OCI-LY7 (cell line): ENCODE data around the gene MFGE8. TPM values are rescaled to one million over a fixed set of nuclear protein-coding genes. Genes with fewer than 3 reads are reported as not detected.

Source experiments
- BruUV-seq: library from RNA; stranded (reverse); fragments of 400-500 nt; replicated peaks from 2 replicates; lab custom pipeline; 2021; lab: Mats Ljungman, UMichigan
- CTCF ChIA-PET: fragments of 300-600 bp; sonication (Branson Sonifier 250); formaldehyde crosslinking; loops from one replicate; lab custom pipeline; 2022; ENCODE audit warnings: antibody characterized with exemption; ENCODE audit not compliant: unreplicated experiment; lab: Charles Lee
- POLR2A ChIA-PET: fragments of 300-600 bp; sonication (Branson Sonifier 250); formaldehyde crosslinking; loops from one replicate; lab custom pipeline; 2022; ENCODE audit warnings: antibody characterized with exemption; lab: Charles Lee
- DNase-seq: peaks from one replicate; pipeline ENCODE4 v3.0.0-alpha.2; 2015; ENCODE audit warnings: low spot score
- H2AFZ ChIP-seq: fragments of 200-600 bp; sonication (generic), shearing (Covaris generic); 2 replicates; pipeline ENCODE4 v1.6.1; 2014; ENCODE audit warnings: mild to moderate bottlenecking, antibody characterized with exemption, low read length, moderate library complexity
- H3K27ac ChIP-seq: fragments of 200-600 bp; sonication (generic); 2 replicates; pipeline ENCODE4 v1.5.1; 2014; ENCODE audit warnings: mixed run types, low read depth, mild to moderate bottlenecking, moderate library complexity, low read length, inconsistent platforms; ENCODE audit not compliant: poor library complexity, severe bottlenecking
- H3K36me3 ChIP-seq: fragments of 200-600 bp; sonication (generic); 2 replicates; pipeline ENCODE4 v1.6.1; 2014; ENCODE audit warnings: mild to moderate bottlenecking, antibody characterized with exemption, low read length, moderate library complexity, mixed read lengths; ENCODE audit not compliant: insufficient read depth
- H3K4me1 ChIP-seq: fragments of 200-600 bp; sonication (generic); 2 replicates; pipeline ENCODE4 v1.5.1; 2014; ENCODE audit warnings: mild to moderate bottlenecking, low read length; ENCODE audit not compliant: insufficient read depth, poor library complexity, severe bottlenecking
- H3K4me2 ChIP-seq: fragments of 200-600 bp; sonication (generic); 2 replicates; pipeline ENCODE4 v1.6.1; 2014; ENCODE audit warnings: mild to moderate bottlenecking, low read length
- H3K4me3 ChIP-seq: fragments of 200-600 bp; sonication (generic); 2 replicates; pipeline ENCODE4 v1.5.1; 2014; ENCODE audit warnings: mild to moderate bottlenecking, low read depth, low read length; ENCODE audit not compliant: poor library complexity, severe bottlenecking
- H3K79me2 ChIP-seq: fragments of 200-600 bp; sonication (generic); 2 replicates; pipeline ENCODE4 v1.6.1; 2016; ENCODE audit warnings: low read depth, mild to moderate bottlenecking, low read length, moderate library complexity, mixed read lengths; ENCODE audit not compliant: insufficient read depth
- H3K9me2 ChIP-seq: fragments of 200-600 bp; sonication (generic); 2 replicates; pipeline ENCODE4 v1.6.1; 2016; ENCODE audit warnings: mild to moderate bottlenecking, low read length, mixed read lengths; ENCODE audit not compliant: insufficient read depth
- H3K9me3 ChIP-seq: fragments of 200-600 bp; sonication (generic); 2 replicates; pipeline ENCODE4 v1.6.1; 2014; ENCODE audit warnings: mild to moderate bottlenecking, mixed run types, low read length, mixed read lengths
- H4K20me1 ChIP-seq: fragments of 200-600 bp; sonication (generic); 2 replicates; pipeline ENCODE4 v1.6.1; 2014; ENCODE audit warnings: mild to moderate bottlenecking, antibody characterized with exemption, low read length, moderate library complexity, mixed read lengths; ENCODE audit not compliant: insufficient read depth
- EZH2phosphoT487 ChIP-seq: fragments of 200-600 bp; sonication (generic); IDR thresholded peaks from 2 replicates; pipeline ENCODE4 v1.6.1; 2018; ENCODE audit warnings: low read depth, borderline replicate concordance, mild to moderate bottlenecking, mixed run types, antibody characterized with exemption, low read length, moderate library complexity, mixed read lengths
- intact Hi-C: fragments of 100-400 bp; cut with micrococcal nuclease; formaldehyde crosslinking; loops from one replicate; pipeline ENCODE4 v1.10.0; 2022; ENCODE audit not compliant: unreplicated experiment
- total RNA-seq, 2 experiments: library from RNA; depleted of rRNA in 1 of 2; stranded (reverse); fragments of >200 nt in 1 of 2; shearing (Covaris generic) in 1 of 2; gene quantifications; 2 replicates each; pipeline ENCODE4 v1.2.3, GENCODE V29; 2014 to 2022
- TF ChIP-seq, protein P1 (sequence below): fragments of 200-600 bp; sonication (generic); conservative IDR thresholded peaks from 2 replicates; pipeline ENCODE4 v1.5.1; 2014; ENCODE audit warnings: mild to moderate bottlenecking, antibody characterized with exemption, low read length, moderate library complexity, mixed read lengths

MFGE8 gene
- total RNA-seq, 2 experiments from 2014 or later: 11.8 to 70.4 TPM

DNA sequence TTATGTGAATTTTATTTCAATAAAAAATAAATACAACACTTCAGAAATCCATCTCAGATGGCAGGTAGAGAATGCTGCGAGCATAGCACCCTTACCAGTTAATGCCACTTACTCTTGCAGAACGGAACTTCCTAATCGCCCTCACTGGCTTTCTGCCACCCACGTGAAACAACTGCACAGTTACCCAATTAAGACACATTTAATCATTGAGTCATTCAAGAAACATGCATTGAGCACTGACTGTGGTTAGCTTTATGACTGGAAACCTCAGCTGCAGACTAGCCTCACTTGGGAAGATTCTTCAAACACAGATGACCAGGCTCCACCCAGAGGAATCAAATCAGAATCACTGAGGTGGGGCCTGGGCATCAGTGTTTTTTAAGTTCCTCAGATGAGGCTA is 5.6 kb upstream of the MFGE8 start:
- no peaks in the 10 kb centered on the region for H3K79me2 ChIP-seq
- no peaks in the 10 kb centered on the region for H4K20me1 ChIP-seq
- no peak overlapping the region for H3K4me2 ChIP-seq
- DNase-seq: no peak
- no peak overlapping the region for H3K4me3 ChIP-seq
- POLR2A ChIA-PET: no interaction called here
- no peaks in the 10 kb centered on the region for H3K36me3 ChIP-seq
- H3K27ac ChIP-seq: no peak overlapping the region
- no peak overlapping the region for H2AFZ ChIP-seq
- intact Hi-C loops: no loop called here
- CTCF ChIA-PET: no interaction called here
- no peak for TF ChIP-seq EZH2phosphoT487
- TF ChIP-seq, protein P1, sequence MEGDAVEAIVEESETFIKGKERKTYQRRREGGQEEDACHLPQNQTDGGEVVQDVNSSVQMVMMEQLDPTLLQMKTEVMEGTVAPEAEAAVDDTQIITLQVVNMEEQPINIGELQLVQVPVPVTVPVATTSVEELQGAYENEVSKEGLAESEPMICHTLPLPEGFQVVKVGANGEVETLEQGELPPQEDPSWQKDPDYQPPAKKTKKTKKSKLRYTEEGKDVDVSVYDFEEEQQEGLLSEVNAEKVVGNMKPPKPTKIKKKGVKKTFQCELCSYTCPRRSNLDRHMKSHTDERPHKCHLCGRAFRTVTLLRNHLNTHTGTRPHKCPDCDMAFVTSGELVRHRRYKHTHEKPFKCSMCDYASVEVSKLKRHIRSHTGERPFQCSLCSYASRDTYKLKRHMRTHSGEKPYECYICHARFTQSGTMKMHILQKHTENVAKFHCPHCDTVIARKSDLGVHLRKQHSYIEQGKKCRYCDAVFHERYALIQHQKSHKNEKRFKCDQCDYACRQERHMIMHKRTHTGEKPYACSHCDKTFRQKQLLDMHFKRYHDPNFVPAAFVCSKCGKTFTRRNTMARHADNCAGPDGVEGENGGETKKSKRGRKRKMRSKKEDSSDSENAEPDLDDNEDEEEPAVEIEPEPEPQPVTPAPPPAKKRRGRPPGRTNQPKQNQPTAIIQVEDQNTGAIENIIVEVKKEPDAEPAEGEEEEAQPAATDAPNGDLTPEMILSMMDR: no peak
- no peaks in the 10 kb centered on the region for H3K9me3 ChIP-seq
- no TSS peak for BruUV-seq
- no peaks in the 10 kb centered on the region for H3K9me2 ChIP-seq
- peaks cover 4% of the 10 kb centered on the region for H3K4me1 ChIP-seq

DNA sequence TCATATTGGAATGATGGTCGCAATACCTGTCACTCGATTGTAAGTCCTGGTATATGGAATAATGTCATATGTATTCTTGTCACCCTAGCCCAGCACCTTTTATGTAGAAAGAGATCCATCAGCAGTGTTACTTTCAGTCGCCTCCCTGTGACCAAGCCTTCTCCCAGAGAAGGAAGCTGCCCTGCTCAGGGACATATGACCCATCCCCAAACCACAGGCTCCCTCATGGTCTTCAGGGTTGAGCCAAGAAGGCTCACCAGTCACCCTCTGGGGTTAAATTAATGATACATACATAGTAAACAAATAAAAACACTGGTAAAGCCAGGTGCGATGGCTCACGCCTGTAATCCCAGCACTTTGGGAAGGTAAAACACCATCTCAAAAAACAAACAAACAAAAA is 4.6 kb upstream of the MFGE8 start:
- TF ChIP-seq EZH2phosphoT487: no peak
- TF ChIP-seq, protein P1: no peak
- peaks cover 8% of the 10 kb centered on the region for H3K4me1 ChIP-seq
- H3K36me3 ChIP-seq: no peaks in the 10 kb centered on the region
- no peaks in the 10 kb centered on the region for H4K20me1 ChIP-seq
- intact Hi-C loops: no loop called here
- H3K9me3 ChIP-seq: no peaks in the 10 kb centered on the region
- no TSS peak for BruUV-seq
- no peak overlapping the region for H3K4me3 ChIP-seq
- ChIA-PET POLR2A (interaction anchor here (0.7 kb wide), 1 partner anchor 34 kb away, joined by 3 read pairs; no protein-coding TSS in a partner anchor), CTCF (no interaction called here)
- DNase-seq: no peak
- no peaks in the 10 kb centered on the region for H3K9me2 ChIP-seq
- H3K4me2 ChIP-seq: no peak overlapping the region
- H3K27ac ChIP-seq: no peak overlapping the region
- H3K79me2 ChIP-seq: no peaks in the 10 kb centered on the region
- no peak overlapping the region for H2AFZ ChIP-seq

DNA sequence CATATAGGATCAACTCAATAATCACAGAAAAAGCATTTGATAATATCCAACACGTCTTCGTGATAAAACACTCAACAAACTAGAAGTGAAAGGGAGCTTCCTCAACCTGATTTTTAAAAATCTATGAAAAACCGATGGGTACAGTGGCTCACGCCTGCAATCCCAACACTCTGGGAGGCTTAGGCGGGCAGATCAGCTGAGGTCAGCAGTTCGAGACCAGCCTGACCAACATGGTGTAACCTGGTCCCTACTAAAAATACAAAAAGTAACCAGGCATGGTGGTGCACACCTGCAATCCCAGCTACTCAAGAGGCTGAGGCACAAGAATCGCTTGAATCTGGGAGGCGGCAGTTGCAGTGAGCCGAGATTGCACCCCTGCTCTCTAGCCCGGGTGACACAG is 2.2 kb upstream of the MFGE8 start:
- TF ChIP-seq, protein P1: no peak
- no peak for TF ChIP-seq EZH2phosphoT487
- no TSS peak for BruUV-seq
- Histone ChIP-seq H3K9me2 (no peaks in the 10 kb centered on the region), H3K27ac (no peak overlapping the region), H3K79me2 (no peaks in the 10 kb centered on the region), H3K4me3 (no peak overlapping the region), H2AFZ (no peak overlapping the region), H3K9me3 (no peaks in the 10 kb centered on the region), H4K20me1 (no peaks in the 10 kb centered on the region), H3K4me1 (peaks cover 8% of the 10 kb centered on the region), H3K36me3 (no peaks in the 10 kb centered on the region), H3K4me2 (no peak overlapping the region)
- intact Hi-C loops: no loop called here
- ChIA-PET POLR2A (no interaction called here), CTCF (no interaction called here)
- no peak for DNase-seq
